Adrenal gland (tissue), 12 donors: ENCODE measurements around the gene IQCE. TPM values are rescaled to one million over a fixed set of nuclear protein-coding genes. Genes with fewer than 3 reads are reported as not detected.
A peak's percentile ranks its signal among the peaks of the same experiment; 100 is the strongest.

Experiments used
- DNase-seq, 7 donors: peaks; one replicate each; pipeline ENCODE4 v3.0.0-alpha.2; 2019 to 2020
- H3K27ac ChIP-seq, 5 donors: fragments of 200-600 bp; sonication (generic) in 4 of 5; 1 replicate in 3 of 5; 2 replicates in 2 of 5; pipeline versions ENCODE4 v1.5.1 to v1.8.0; 2016 to 2020; ENCODE audit warnings: mild to moderate bottlenecking in 1 of 5
- H3K27me3 ChIP-seq: fragments of 200-600 bp; 2 replicates; pipeline ENCODE4 v1.8.0; 2021
- H3K36me3 ChIP-seq, 2 donors: fragments of 200-600 bp; replicated peaks in 1 of 2; 1 replicate in 1 of 2; 2 replicates in 1 of 2; pipeline versions ENCODE4 v1.5.1 to v1.8.0; 2018 to 2022
- H3K4me1 ChIP-seq, 2 donors: fragments of 200-600 bp; replicated peaks in 1 of 2; 1 replicate in 1 of 2; 2 replicates in 1 of 2; pipeline versions ENCODE4 v1.5.1 to v1.8.0; 2018 to 2021
- H3K4me3 ChIP-seq, 4 donors: fragments of 200-600 bp; sonication (generic) in 3 of 4; one replicate each; pipeline ENCODE4 v1.5.1; 2016 to 2018
- H3K9me3 ChIP-seq, 3 donors: fragments of 200-600 bp; sonication (generic) in 1 of 3; replicated peaks in 1 of 3; 1 replicate in 2 of 3; 2 replicates in 1 of 3; pipeline versions ENCODE4 v1.5.1 to v1.8.0; 2016 to 2021
- CTCF ChIP-seq, 6 experiments: fragments of 450-650 bp in 4 of 6; fragments of 200-600 bp in 2 of 6; sonication (generic) in 1 of 6; IDR thresholded peaks; 1 replicate in 5 of 6; 2 replicates in 1 of 6; pipeline versions ENCODE4 v1.5.1 to v1.8.0; 2016 to 2021; ENCODE audit warnings: antibody characterized with exemption in 6 of 6, mild to moderate bottlenecking in 2 of 6, moderate library complexity in 1 of 6
- POLR2A ChIP-seq, 2 donors: fragments of 450-650 bp; IDR thresholded peaks; one replicate each; pipeline ENCODE4 v1.6.1; 2017; ENCODE audit warnings: antibody characterized with exemption in 2 of 2, mild to moderate bottlenecking in 2 of 2, moderate library complexity in 1 of 2
- WGBS, 4 donors: extraction: QIAGEN DNeasy Blood & Tissue Kit in 2 of 4; methylation state at CpG; one replicate each; pipeline versions ENCODE4 v1.1.5 to v1.1.7; 2013 to 2017; 5-methylcytosine and 5-hydroxymethylcytosine counted together
- intact Hi-C, 2 donors: fragments of 100-400 bp; cut with DNase I; formaldehyde crosslinking; loops; one replicate each; pipeline versions ENCODE4 v1.14.1 to v1.15.0; 2022 to 2023
- polyA plus RNA-seq, 3 donors: library from polyadenylated mRNA; stranded (reverse); fragments of 200-250 nt in 2 of 3; fragments of 350-450 nt in 1 of 3; fragmentation: Illumina TruSeq in 1 of 3; extraction: RNeasy Lipid Tissue Mini Kit (QIAGEN cat#74804) in 1 of 3; gene quantifications; one replicate each; pipeline ENCODE4 v1.2.3, GENCODE V29; 2013 to 2014
- total RNA-seq, 9 donors: library from RNA; depleted of rRNA in 4 of 9; stranded (reverse); fragments of >200 nt in 4 of 9; fragments of 120-200 nt in 1 of 9; fragmentation: NEBNext Ultra II Directional in 1 of 9; extraction: Animal tissue kit (Norgen Biotek cat#: 25700) in 1 of 9; gene quantifications; one replicate each; pipeline versions ENCODE4 v1.1.0 to v1.2.4, GENCODE V29; 2013 to 2023
- donor health status: healthy with polysubstance abuse.
- donor health status: Bipolar disorder and iron deficiency.
- donor health status: DM: yes; HTN: yes; CAD: no.
- donor health status: DM: no; HTN: no; CAD: no.
- donor health status: DM: no; HTN: no; CAD: no.
- donor health status: DM: yes; HTN: yes; CAD: no.

IQCE gene
- total and polyA plus RNA-seq, 12 donors = 4.6 to 33.2 (median 13.8) TPM

DNA sequence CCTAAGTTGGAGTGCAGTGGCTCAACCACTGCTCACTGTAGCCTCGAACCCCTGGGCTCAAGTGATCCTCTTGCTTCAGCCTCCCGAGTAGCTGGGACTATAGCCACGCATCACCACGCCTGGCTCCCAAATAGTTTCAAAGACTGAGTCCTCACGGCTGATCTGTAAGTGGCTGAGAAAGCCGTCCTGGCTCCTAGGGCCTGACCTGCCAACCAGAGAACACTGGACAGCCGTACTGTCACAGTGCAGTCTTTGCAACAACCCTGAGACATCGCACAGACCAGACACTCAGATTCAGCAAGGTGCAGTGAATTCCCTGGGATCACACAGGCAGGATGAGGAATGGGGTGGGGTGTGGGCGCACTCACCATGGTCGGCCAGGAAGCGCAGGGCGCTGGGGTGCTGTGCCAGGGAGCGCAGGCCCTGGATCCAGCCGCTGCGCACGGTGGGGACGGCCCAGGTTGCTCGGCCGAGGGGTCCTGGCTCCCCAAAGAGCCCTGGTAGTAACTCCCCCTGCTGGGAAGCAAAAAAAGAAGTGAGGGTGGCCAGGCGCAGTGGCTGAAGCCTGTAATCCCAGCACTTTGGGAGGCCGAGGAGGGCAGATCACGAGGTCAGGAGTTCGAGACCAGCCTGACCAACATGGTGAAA is 14.1 kb upstream of the IQCE start:
- TF ChIP-seq CTCF (IDR thresholded peaks at IDR 0.05) = no peak
- no peak for TF ChIP-seq POLR2A (IDR thresholded peaks at IDR 0.05)
- peaks cover 0 to 93% of the 10 kb centered on the region in 2 donors for H3K36me3 ChIP-seq
- WGBS, 4 donors = 93 to 94% (median 93%) methylated on average over 10 to 23 of the region's 23 CpGs
- peak in 2 of 7 donors; percentile 10 to 19 for DNase-seq
- no peaks in the 10 kb centered on the region for H3K27me3 ChIP-seq
- intact Hi-C loops = no loop called here
- no peaks in the 10 kb centered on the region for H3K9me3 ChIP-seq
- no peak overlapping the region for H3K27ac ChIP-seq
- H3K4me3 ChIP-seq = no peak overlapping the region
- H3K4me1 ChIP-seq = peaks cover 6 to 19% of the 10 kb centered on the region in 2 donors

- H3K27ac ChIP-seq = no peak overlapping the region
- WGBS, 4 donors = 90 to 94% (median 93%) methylated on average over 17 to 20 of the region's 20 CpGs
- TF ChIP-seq CTCF (IDR thresholded peaks at IDR 0.05) (no peak), POLR2A (IDR thresholded peaks at IDR 0.05) (no peak)
- peaks cover 6 to 19% of the 10 kb centered on the region in 2 donors for H3K4me1 ChIP-seq
- H3K36me3 ChIP-seq = peaks cover 0 to 86% of the 10 kb centered on the region in 2 donors
- H3K27me3 ChIP-seq = no peaks in the 10 kb centered on the region
- H3K4me3 ChIP-seq = no peak overlapping the region
- DNase-seq = peak in 2 of 7 donors; percentile 14 to 19
- no peaks in the 10 kb centered on the region for H3K9me3 ChIP-seq
- intact Hi-C loops = no loop called here
Observed at GRCh38 chr7:2545746-2546425, 12.9 kb upstream of the IQCE start.

DNA sequence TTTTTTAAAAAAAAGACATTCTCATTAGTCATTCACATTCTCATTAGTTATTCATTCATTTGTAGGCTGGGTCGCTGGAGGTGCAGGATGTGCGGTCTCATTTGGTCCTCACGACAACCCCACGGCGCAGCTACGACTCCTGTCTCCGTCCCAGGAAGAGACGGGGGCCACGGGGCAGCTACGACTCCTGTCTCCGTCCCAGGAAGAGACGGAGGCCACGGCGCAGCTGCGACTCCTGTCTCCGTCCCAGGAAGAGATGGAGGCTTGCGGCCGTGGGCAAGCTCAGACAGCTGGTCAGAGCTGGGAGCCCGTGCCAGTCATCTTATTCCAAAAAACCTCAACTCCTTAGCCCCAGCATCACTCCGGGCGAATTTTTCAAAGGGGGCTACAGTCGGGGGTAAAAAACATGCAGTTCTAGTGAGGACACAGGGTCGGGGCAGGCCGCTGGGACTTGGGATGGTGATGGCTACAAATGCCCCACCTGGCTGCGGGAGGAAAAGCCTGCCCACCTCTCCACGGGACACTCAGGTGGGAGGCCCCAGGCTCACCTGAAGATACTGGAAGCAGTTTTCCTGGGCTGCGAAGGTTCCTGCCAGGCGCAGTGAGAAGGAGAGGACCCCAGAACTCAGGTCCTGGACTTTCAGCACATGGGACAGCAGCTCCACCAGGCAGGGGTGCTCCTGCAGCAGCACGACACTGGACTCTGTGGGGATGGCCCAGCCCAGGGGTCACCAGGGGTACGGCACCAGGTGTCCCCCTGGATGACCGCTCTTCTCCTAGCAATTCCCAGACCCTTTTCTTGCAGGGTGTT is 11.8 kb upstream of the IQCE start:
- DNase-seq = peak in 2 of 7 donors; percentile 14 to 18
- intact Hi-C loops = no loop called here
- no peak overlapping the region for H3K4me3 ChIP-seq
- no peaks in the 10 kb centered on the region for H3K9me3 ChIP-seq
- no peak overlapping the region for H3K27ac ChIP-seq
- H3K4me1 ChIP-seq = peaks cover 6 to 29% of the 10 kb centered on the region in 2 donors
- 90 to 96% (median 91%) methylated on average over 21 to 31 of the region's 31 CpGs for WGBS, 4 donors
- peaks cover 0 to 78% of the 10 kb centered on the region in 2 donors for H3K36me3 ChIP-seq
- H3K27me3 ChIP-seq = no peaks in the 10 kb centered on the region
- TF ChIP-seq POLR2A (IDR thresholded peaks at IDR 0.05) = no peak
- no peak for TF ChIP-seq CTCF (IDR thresholded peaks at IDR 0.05)

DNA sequence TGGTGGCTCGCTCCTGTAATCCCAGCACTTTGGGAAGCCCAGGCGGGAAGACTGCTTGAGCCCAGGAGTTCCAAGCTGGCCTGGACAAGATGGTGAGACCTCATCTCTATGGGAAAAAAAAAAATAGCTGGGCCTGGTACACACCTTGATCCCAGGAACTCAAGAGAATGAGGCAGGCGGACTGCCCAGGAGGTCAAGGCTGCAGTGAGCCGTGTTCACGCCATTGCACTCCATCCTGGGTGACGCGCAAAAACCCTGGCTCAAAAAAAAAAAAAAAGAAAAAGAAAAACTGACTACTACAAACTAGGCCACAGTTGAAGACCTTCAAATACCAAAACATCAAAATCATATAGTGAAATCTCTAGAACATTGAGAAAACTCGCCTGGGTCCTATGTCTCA is 7.4 kb upstream of the IQCE start:
- DNase-seq = peak in 6 of 7 donors; percentile 65 to 81 (median 76)
- Histone ChIP-seq H3K4me3 (no peak overlapping the region), H3K9me3 (no peaks in the 10 kb centered on the region), H3K27ac (peak overlapping the region in 2 of 5 donors; percentile 43 to 67), H3K27me3 (no peaks in the 10 kb centered on the region), H3K36me3 (peaks cover 0 to 38% of the 10 kb centered on the region in 2 donors), H3K4me1 (peaks cover 9 to 43% of the 10 kb centered on the region in 2 donors)
- intact Hi-C loops = no loop called here
- TF ChIP-seq POLR2A (IDR thresholded peaks at IDR 0.05) = no peak
- no peak for TF ChIP-seq CTCF (IDR thresholded peaks at IDR 0.05)
- 55 to 68% (median 59%) methylated on average over 8 of the region's 8 CpGs for WGBS, 4 donors
